GM18867 (cell line): Measurements from ENCODE around the gene VAMP3.
A peak's percentile ranks its signal among the peaks of the same experiment; 100 is the strongest.

Experiments used
- ATAC-seq: cut with Tn5 transposase; IDR thresholded peaks from one replicate; pipeline ENCODE4 v1.9.1; 2021; ENCODE audit warnings: mild to moderate bottlenecking, moderate library complexity; ENCODE audit not compliant: unreplicated experiment

Gene VAMP3

GRCh38 chr1:7770997-7771822 lies at the start of gene VAMP3:
Gene VAMP3 (plus strand): TSS chr1:7771296. CDS start chr1:7771384, 88 bp downstream.
- ATAC-seq: peak; percentile 83

- ATAC-seq: no peak
These were observed 49.0 kb upstream of the VAMP3 start for GRCh38 chr1:7721940-7722669.

GRCh38 chr1:7722670-7723012 lies 48.5 kb upstream of the VAMP3 start:
- ATAC-seq: no peak

GRCh38 chr1:7726623-7727022 lies 44.5 kb upstream of the VAMP3 start:
- ATAC-seq: no peak

GRCh38 chr1:7727809-7728471 lies 43.2 kb upstream of the VAMP3 start:
- no peak for ATAC-seq

- no peak for ATAC-seq
These were observed 41.3 kb upstream of the VAMP3 start for GRCh38 chr1:7729761-7730160.

GRCh38 chr1:7732331-7732730 lies 38.8 kb upstream of the VAMP3 start:
- ATAC-seq: no peak

- ATAC-seq: no peak
These were observed 37.8 kb upstream of the VAMP3 start for GRCh38 chr1:7733276-7733675.

- no peak for ATAC-seq
These were observed 33.1 kb upstream of the VAMP3 start for GRCh38 chr1:7738044-7738443.

- no peak for ATAC-seq
These were observed 27.8 kb upstream of the VAMP3 start for GRCh38 chr1:7743346-7743745.

GRCh38 chr1:7744882-7745281 lies 26.2 kb upstream of the VAMP3 start:
- ATAC-seq: no peak

GRCh38 chr1:7745783-7746182 lies 25.3 kb upstream of the VAMP3 start:
- ATAC-seq: no peak

- ATAC-seq: no peak
These were observed 23.5 kb upstream of the VAMP3 start for GRCh38 chr1:7747605-7748004.

- ATAC-seq: no peak
These were observed 22.0 kb upstream of the VAMP3 start for GRCh38 chr1:7749126-7749525.

GRCh38 chr1:7751174-7751573 lies 19.9 kb upstream of the VAMP3 start:
- no peak for ATAC-seq

- no peak for ATAC-seq
These were observed 18.3 kb upstream of the VAMP3 start for GRCh38 chr1:7752512-7753417.

GRCh38 chr1:7753641-7754040 lies 17.5 kb upstream of the VAMP3 start:
- no peak for ATAC-seq

- ATAC-seq: no peak
These were observed 16.9 kb upstream of the VAMP3 start for GRCh38 chr1:7754234-7754633.

- no peak for ATAC-seq
These were observed 15.6 kb upstream of the VAMP3 start for GRCh38 chr1:7755448-7755847.

- no peak for ATAC-seq
These were observed 10.9 kb upstream of the VAMP3 start for GRCh38 chr1:7760245-7760644.

- ATAC-seq: no peak
These were observed 10.0 kb upstream of the VAMP3 start for GRCh38 chr1:7761103-7761502.
